Measurements from ENCODE around the gene NLRC5. TPM values are rescaled to one million over a fixed set of nuclear protein-coding genes. Genes with fewer than 3 reads are reported as not detected.

NLRC5 gene
- total RNA-seq, 1 experiment from 2014 or later: 1.6 TPM

DNA sequence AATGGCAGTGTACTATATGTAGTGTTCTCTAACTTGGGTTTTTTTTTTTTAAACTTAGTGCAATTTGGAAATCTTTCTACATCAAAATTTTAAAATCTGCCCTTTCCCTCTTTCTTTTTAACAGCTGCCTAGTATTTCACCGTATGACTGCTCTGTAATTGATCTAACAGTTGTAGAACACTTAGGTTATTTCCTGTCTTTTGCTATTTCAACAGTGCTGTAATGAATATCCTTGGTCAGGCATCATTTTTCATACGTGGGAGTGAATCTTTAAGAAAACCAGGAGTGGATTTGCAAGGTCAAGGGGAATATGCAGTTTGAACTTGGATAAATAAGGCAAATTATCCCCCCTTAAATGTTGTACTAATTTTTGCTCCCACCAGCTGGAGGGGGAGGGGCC lies 3.8 kb downstream of the NLRC5 start:
- Mint-ChIP-seq H3K9me3 (ENCODE audit: unreplicated experiment) (no peaks in the 10 kb centered on the region), H3K36me3 (ENCODE audit: insufficient read depth, unreplicated experiment) (no peaks in the 10 kb centered on the region), H3K4me3 (ENCODE audit: unreplicated experiment) (no peak overlapping the region), H3K4me1 (ENCODE audit: low read depth, unreplicated experiment) (peaks cover 7% of the 10 kb centered on the region), H3K27ac (ENCODE audit: unreplicated experiment) (no peak overlapping the region), H3K27me3 (ENCODE audit: insufficient read depth, unreplicated experiment) (peaks cover 5% of the 10 kb centered on the region)
- Histone ChIP-seq H3K4me1 (0 out of 2 replicates have a peak, but pooled peaks cover 3% of the 10 kb centered on the region), H3K27me3 (replicated peaks; ENCODE audit: control insufficient read depth, insufficient read depth, low read length) (peaks cover 4% of the 10 kb centered on the region), H3K36me3 (ENCODE audit: control insufficient read depth, insufficient read depth, low read length) (0 out of 2 replicates have a peak, but pooled peaks cover 2% of the 10 kb centered on the region), H3K9me3 (no peaks in the 10 kb centered on the region), H3K4me3 (ENCODE audit: low read depth, low read length) (no peak overlapping the region)
- no TSS peak for BruUV-seq (replicated peaks)
- intact Hi-C loops (cut with micrococcal nuclease; ENCODE audit: unreplicated experiment): no loop called here
- ChIA-PET CTCF (interaction anchor here (0.6 kb wide), 1 partner anchor 132 kb away, joined by 6 read pairs; no protein-coding TSS in a partner anchor), POLR2A (no interaction called here)
- no peak for DNase-seq
- no peak for TF ChIP-seq CTCF (IDR thresholded peaks at IDR 0.05; ENCODE audit: insufficient read depth in 1 of 2, low read depth in 1 of 2, low read length in 1 of 2, severe bottlenecking in 1 of 2, unreplicated experiment in 1 of 2)

DNA sequence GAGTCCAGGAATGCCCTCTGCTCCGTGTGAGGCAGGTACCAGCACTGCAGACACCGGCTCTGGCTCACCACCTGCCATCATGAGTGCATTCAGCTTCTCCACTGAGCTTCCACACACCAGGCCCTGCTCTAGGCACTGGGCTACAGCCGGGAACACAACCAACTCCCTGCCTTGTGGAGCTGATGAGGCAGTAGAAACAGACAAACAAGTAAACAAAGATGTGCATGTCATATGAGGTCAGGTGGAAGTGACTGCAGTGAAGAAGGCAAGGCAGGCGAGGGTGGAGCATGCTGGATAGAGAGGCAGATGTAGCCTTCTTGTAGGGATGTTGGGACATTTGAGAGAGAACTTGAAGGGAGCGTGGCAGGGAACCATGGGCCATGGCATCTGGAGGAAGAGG lies 5.0 kb downstream of the NLRC5 start:
- H3K4me1 ChIP-seq: 0 out of 2 replicates have a peak, but pooled peaks cover 3% of the 10 kb centered on the region
- POLR2A ChIA-PET: no interaction called here
- H3K4me3 ChIP-seq (ENCODE audit: low read depth, low read length): no peak overlapping the region
- no TSS peak for BruUV-seq (replicated peaks)
- H3K27me3 ChIP-seq (replicated peaks; ENCODE audit: control insufficient read depth, insufficient read depth, low read length): peaks cover 1% of the 10 kb centered on the region
- 0 out of 2 replicates have a peak, but pooled peaks cover 2% of the 10 kb centered on the region for H3K36me3 ChIP-seq (ENCODE audit: control insufficient read depth, insufficient read depth, low read length)
- H3K4me3 Mint-ChIP-seq (ENCODE audit: unreplicated experiment): no peak overlapping the region
- no peak for DNase-seq
- TF ChIP-seq CTCF (IDR thresholded peaks at IDR 0.05; ENCODE audit: insufficient read depth in 1 of 2, low read depth in 1 of 2, low read length in 1 of 2, severe bottlenecking in 1 of 2, unreplicated experiment in 1 of 2): no peak
- no peaks in the 10 kb centered on the region for H3K9me3 Mint-ChIP-seq (ENCODE audit: unreplicated experiment)
- H3K4me1 Mint-ChIP-seq (ENCODE audit: low read depth, unreplicated experiment): peaks cover 7% of the 10 kb centered on the region
- CTCF ChIA-PET: no interaction called here
- no peaks in the 10 kb centered on the region for H3K9me3 ChIP-seq
- no peaks in the 10 kb centered on the region for H3K36me3 Mint-ChIP-seq (ENCODE audit: insufficient read depth, unreplicated experiment)
- intact Hi-C loops (cut with micrococcal nuclease; ENCODE audit: unreplicated experiment): no loop called here
- H3K27ac Mint-ChIP-seq (ENCODE audit: unreplicated experiment): no peak overlapping the region
- H3K27me3 Mint-ChIP-seq (ENCODE audit: insufficient read depth, unreplicated experiment): peaks cover 5% of the 10 kb centered on the region

DNA sequence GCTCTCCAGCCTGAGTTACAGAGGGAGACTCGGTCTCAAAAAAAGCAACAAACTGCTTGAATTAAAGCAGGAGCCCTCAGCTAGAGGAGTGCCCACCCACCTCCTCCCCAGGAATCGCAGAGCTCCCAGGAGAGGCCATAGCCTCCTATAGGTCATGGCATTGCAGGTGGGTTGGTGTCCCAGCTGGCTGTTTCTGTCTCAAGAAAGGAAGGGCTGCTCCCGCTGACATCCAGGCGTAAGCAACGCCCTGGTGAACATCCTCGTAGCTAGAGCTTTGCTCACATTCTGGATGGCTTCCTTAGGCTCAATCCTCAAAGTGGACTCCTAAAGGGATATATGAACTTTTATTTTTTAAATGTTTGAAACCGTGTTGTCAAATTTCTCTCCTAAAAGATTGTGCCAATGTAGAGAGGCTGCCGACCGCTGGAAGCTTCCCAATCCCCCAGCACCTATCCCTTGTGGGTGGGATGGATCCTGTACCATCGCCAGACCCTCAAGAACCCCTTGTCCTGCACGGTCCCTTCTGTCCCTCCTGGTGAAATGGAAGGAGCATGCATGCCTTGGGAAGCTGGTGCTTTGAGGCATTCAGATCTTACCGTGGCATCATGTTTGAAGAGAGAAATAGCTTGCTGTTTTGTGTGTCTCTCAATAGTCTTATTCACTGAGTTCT lies 5.9 kb downstream of the NLRC5 start:
- no peaks in the 10 kb centered on the region for H3K9me3 Mint-ChIP-seq (ENCODE audit: unreplicated experiment)
- DNase-seq: no peak
- H3K27ac Mint-ChIP-seq (ENCODE audit: unreplicated experiment): no peak overlapping the region
- H3K27me3 Mint-ChIP-seq (ENCODE audit: insufficient read depth, unreplicated experiment): peaks cover 4% of the 10 kb centered on the region
- Histone ChIP-seq H3K27me3 (replicated peaks; ENCODE audit: control insufficient read depth, insufficient read depth, low read length) (peaks cover 1% of the 10 kb centered on the region), H3K9me3 (no peaks in the 10 kb centered on the region), H3K4me3 (ENCODE audit: low read depth, low read length) (no peak overlapping the region), H3K4me1 (no peaks in the 10 kb centered on the region), H3K36me3 (ENCODE audit: control insufficient read depth, insufficient read depth, low read length) (no peaks in the 10 kb centered on the region)
- ChIA-PET POLR2A (no interaction called here), CTCF (interaction anchor here (1.4 kb wide), 1 partner anchor 30 kb away, joined by 3 read pairs; no protein-coding TSS in a partner anchor)
- intact Hi-C loops (cut with micrococcal nuclease; ENCODE audit: unreplicated experiment): no loop called here
- BruUV-seq (replicated peaks): no TSS peak
- H3K4me1 Mint-ChIP-seq (ENCODE audit: low read depth, unreplicated experiment): peaks cover 7% of the 10 kb centered on the region
- no peaks in the 10 kb centered on the region for H3K36me3 Mint-ChIP-seq (ENCODE audit: insufficient read depth, unreplicated experiment)
- TF ChIP-seq CTCF (IDR thresholded peaks at IDR 0.05; ENCODE audit: insufficient read depth in 1 of 2, low read depth in 1 of 2, low read length in 1 of 2, severe bottlenecking in 1 of 2, unreplicated experiment in 1 of 2): no peak
- H3K4me3 Mint-ChIP-seq (ENCODE audit: unreplicated experiment): no peak overlapping the region
